HG03039 (cell line): Measurements from ENCODE around the gene MPST.

Source experiments
- ATAC-seq: cut with Tn5 transposase; IDR thresholded peaks from one replicate; pipeline ENCODE4 v1.9.1; 2021; ENCODE audit warnings: mild to moderate bottlenecking, moderate library complexity; ENCODE audit not compliant: unreplicated experiment

The MPST gene

GRCh38 chr22:37043828-37044538, 24.4 kb downstream of the MPST start:
- ATAC-seq, result no peak

DNA sequence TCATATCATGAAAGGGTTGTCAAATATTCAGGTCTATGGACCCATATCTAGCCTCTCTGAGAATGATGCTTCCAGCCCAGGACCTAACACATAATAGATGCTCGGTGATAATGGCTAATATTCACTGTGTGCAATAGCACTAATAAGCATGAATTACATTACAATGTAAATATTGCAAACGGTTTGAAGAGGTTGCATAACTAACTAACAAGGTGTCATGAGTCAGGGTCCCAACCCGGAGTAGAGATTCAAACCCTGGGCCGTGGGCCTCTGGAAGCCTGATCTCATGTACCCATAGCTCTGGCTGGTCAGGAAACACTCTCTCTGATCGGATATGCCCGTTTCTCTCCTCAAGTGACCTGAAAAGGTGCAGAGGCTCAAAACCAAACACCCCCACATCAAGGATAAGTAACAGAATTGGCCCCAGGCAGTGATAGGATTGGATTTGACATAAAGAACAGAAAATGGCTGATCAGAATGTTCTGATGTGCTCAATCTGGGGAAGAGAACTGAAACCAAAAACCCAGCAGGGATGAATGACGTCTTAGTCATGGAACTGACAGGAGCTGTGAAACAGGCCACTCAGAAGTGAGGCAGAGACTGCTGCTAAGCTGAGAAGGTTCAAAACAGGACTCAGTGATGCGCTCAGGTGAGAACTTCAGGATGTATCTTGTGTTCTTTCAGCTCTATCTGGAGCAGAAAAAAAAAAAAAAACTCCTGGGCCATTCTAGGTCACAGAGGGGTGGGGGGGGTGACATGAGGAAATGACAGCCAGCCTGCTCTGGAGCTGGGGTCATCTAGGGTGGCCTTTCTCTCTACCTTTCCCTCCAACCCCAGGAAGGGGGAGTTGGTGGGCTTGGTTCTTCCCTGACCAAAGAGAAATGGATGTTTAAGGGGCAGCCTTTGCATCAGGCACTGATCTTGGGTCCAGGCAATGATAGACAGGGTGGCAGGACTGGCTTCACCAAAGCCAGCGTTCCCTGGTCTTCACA, 25.4 kb downstream of the MPST start:
- ATAC-seq, result no peak

- ATAC-seq, result no peak
Measured at GRCh38 chr22:37045958-37046357, 26.4 kb downstream of the MPST start.

DNA sequence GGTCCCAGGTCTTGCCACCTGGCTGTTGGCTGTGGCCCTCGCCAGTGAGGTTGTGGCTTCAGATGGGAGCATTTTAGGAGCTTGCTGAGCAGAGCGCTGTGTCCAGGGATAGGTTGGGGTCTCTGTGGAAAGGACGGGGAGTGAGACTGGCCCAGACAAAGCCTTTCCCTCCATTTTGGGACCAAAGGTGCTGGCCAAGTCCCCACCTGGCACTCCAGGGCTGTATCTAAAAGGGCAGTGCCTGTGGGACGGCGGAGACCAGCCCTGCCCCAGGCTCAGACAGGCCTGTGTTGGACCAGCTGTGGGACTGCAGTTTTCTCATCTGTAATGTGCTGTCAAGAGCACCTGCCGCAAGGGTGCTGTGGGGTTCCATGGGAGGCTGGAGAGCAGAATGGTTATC, 27.0 kb downstream of the MPST start:
- no peak for ATAC-seq

- ATAC-seq, result no peak
Measured at GRCh38 chr22:37047006-37047405, 27.5 kb downstream of the MPST start.

DNA sequence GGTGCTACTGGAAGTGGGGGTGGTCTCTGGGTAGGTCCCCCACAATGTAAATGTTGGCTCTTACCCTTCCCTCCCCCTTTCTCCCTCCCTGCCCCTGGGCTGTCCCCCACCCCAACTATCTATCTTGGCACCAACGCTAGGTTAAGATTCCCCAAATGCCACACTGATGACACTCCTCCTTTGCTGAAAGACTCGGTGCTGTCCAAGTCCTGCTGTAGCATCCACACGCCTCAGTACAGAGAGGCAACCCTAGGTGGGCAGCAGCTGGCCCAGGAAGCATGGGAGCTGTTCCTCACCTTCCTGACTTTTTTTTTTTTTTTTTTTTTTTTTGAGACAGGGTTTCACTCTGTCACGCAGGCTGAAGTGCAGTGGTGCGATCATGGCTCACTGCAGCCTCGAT, 28.6 kb downstream of the MPST start:
- ATAC-seq, result no peak

DNA sequence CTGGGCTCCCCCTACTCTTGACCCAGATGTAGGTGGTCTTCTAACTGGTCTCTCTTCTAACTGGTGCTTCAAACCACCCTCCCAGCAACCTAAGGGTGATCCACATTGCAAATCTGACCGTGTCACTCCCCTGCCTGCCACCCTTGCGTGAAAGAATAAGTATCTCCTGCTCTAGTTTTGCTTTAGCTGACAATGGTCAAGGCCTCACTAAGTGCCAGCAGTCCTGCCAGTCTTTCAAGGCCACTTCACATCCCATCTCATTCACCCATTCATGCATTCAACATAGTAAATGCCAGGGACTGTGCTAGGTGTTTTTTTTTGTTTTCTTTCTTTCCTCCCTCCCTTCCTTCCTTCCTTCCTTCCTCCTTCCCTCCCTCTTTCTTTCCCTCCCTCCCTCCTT, 29.7 kb downstream of the MPST start:
- no peak for ATAC-seq

GRCh38 chr22:37050913-37051312, 31.4 kb downstream of the MPST start:
- no peak for ATAC-seq

DNA sequence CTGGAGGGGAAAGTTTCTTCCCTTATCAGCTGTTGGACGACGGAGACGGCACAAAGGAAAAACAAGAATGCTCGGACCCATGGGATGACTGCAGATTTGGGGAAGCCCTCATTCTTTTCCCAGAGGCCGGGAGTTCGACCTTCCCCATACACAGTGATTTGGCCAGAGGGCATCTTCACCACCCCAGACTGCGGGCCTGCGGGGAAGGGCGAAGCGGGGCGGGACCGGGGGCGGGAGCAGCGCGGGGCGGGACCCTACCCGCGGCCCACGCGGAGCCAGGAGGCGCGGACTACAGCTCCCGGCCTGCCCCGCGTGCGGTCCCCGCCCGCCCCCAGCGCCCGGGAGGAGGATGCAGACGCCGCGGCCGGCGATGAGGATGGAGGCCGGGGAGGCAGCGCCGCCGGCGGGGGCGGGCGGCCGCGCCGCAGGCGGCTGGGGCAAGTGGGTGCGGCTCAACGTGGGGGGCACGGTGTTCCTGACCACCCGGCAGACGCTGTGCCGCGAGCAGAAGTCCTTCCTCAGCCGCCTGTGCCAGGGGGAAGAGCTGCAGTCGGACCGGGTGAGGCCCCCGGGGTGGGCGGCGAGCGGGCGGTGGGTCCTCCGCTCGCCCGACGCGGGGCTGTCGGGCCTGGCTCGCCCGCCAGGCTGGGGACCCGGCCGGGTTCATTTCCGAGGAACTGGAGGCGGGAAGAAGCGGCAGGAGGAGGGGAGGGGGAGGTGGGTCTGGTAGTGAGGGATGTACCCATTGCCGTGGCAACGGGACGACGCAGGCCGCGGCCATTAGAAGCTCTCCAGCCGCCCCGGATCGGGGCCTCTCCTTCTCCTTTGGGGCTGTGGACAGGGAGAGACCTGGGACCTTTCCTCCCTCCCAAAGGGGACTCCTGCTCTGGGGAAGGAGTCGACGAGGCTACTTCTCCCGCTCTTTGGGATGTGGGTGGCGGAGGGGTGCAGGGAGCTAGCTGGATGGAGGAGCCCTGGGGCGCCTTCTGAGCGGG, 32.1 kb downstream of the MPST start, which contains the start of gene KCTD17:
KCTD17 (plus strand) TSS at position 352 of the 995 bp plus-strand sequence; CDS start at position 371, 19 bp downstream.
- ATAC-seq, result peak; percentile 68

- no peak for ATAC-seq
Measured at GRCh38 chr22:37052386-37053309, 33.1 kb downstream of the MPST start.

- ATAC-seq, result no peak
Measured at GRCh38 chr22:37053310-37054055, 33.9 kb downstream of the MPST start.

GRCh38 chr22:37054056-37054395, 34.5 kb downstream of the MPST start:
- ATAC-seq, result no peak

- ATAC-seq, result no peak
Measured at GRCh38 chr22:37054600-37055365, 35.2 kb downstream of the MPST start.

DNA sequence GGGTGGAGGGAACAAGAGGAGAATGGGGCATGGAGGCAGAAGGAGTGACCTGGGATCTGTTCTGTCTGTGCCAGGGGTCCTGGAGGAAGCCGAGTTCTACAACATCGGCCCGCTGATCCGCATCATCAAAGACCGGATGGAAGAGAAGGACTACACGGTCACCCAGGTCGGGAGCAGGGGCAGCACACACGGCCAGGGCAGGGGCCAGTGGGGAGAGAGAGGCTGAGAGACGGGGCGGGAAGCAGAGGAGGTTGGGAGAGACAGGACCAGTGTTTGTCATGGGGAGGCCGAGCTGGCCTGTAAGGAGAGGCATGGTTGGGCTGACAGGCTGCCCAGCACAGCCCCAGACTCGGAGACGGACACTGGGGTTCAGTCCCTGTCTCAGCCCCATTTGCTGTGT, 36.7 kb downstream of the MPST start:
- no peak for ATAC-seq

DNA sequence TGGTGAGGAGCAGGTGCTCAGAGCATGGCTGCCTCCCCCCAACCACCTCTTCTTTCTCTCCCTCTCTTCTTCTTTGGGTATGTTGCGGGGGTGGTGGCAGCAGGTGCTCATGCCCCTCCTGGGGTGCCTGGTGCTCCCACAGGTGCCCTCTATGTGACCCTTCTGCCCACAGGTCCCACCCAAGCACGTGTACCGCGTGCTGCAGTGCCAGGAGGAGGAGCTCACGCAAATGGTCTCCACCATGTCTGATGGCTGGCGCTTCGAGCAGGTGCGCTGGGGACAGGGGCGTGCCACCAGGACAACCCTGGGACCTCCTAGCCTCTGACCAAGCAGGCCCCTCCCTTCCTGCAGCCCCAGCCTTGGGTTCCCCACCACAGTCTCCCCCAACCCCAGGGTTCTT, 37.7 kb downstream of the MPST start:
- no peak for ATAC-seq

- ATAC-seq, result no peak
Measured at GRCh38 chr22:37057796-37058510, 38.4 kb downstream of the MPST start.

- ATAC-seq, result no peak
Measured at GRCh38 chr22:37058917-37059701, 39.6 kb downstream of the MPST start.
